Prostate gland (tissue), 2 donors: ENCODE measurements around the gene PCDH18.

ENCODE experiments used
- CTCF ChIP-seq, 4 experiments: fragments of 200-600 bp in 2 of 4; fragments of 450-650 bp in 2 of 4; sonication (generic) in 2 of 4; IDR thresholded peaks; 1 replicate in 3 of 4; 2 replicates in 1 of 4; pipeline ENCODE4 v1.5.1; 2016 to 2019; ENCODE audit warnings: antibody characterized with exemption in 4 of 4, mild to moderate bottlenecking in 2 of 4, moderate library complexity in 2 of 4
- POLR2A ChIP-seq: fragments of 450-650 bp; IDR thresholded peaks from one replicate; pipeline ENCODE4 v1.6.1; 2016; ENCODE audit warnings: antibody characterized with exemption, mild to moderate bottlenecking
- POLR2AphosphoS5 ChIP-seq: sonication (generic); formaldehyde crosslinking; IDR thresholded peaks from one replicate; pipeline ENCODE4 v1.6.1; 2017; ENCODE audit warnings: antibody characterized with exemption

DNA sequence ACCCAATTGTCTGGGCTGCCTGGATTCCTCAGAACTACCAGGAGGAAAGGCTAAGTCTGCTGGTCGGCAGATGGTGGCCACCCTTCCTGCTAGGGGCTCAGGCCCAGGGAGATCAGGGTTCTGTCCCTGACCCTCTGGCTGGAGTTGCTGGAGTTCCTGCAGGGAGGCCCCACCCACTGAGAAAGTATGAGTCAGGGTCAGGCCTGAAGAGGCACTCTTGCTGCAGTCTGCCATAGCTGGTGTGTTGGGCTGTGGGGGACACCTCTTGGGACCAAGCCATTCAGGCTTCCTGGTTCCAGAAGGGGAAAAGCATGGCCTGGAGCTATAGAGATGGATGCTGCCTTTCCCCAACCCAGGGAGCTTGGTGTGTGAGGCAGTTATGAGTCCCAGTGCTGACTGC is 40.4 kb upstream of the PCDH18 start:
- TF ChIP-seq CTCF (IDR thresholded peaks at IDR 0.05) (no peak), POLR2A (no peak), POLR2AphosphoS5 (no peak)
